ENCODE measurements around the gene NFIX. TPM values are rescaled to one million over a fixed set of nuclear protein-coding genes. Genes with fewer than 3 reads are reported as not detected.

Gene NFIX
- polyA plus RNA-seq, 3 donors: 0.25 to 3.7 (median 0.90) TPM

DNA sequence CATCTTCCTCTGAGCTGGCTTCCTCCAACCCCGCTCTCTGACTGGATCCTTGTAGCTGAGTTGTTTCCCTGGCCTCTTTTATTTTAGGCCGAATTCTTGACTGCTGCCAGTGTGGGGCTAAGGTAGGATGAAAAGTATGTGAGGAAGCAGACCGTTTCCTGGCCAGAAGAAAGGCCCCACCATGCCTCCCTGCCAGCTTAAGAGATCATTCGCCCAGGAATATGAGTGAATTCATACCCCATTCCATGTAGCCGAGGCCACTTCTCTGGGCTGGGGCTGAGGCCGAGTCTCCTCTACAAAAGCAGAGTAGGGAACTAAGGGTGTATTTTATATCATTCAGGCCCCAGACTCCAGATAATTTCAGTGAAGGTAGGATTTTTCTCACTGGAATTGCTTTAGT is 32.3 kb downstream of the NFIX start:
- Histone ChIP-seq H3K4me1 (ENCODE audit: control insufficient read depth in 1 of 2, insufficient read depth in 2 of 2, low read length in 2 of 2) (peaks cover 21 to 28% of the 10 kb centered on the region in 2 donors), H3K27me3 (ENCODE audit: control insufficient read depth in 2 of 2, insufficient read depth in 2 of 2, low read length in 2 of 2) (peaks cover 10 to 23% of the 10 kb centered on the region in 2 donors), H3K9ac (ENCODE audit: insufficient read depth, low read length, poor library complexity, severe bottlenecking) (no peak overlapping the region), H3K4me3 (replicated peaks in 1 of 3; ENCODE audit: low read depth in 2 of 3, low read length in 3 of 3) (no peak overlapping the region), H4K20me1 (ENCODE audit: insufficient read depth, low read length) (peaks cover 10% of the 10 kb centered on the region), H3K79me2 (ENCODE audit: insufficient read depth, low read length) (no peaks in the 10 kb centered on the region), H3K36me3 (replicated peaks in 1 of 2; ENCODE audit: control insufficient read depth in 1 of 2, insufficient read depth in 2 of 2, low read length in 2 of 2) (no peaks in the 10 kb centered on the region), H3K27ac (ENCODE audit: low read depth in 1 of 2, low read length in 2 of 2) (no peak overlapping the region), H3K4me2 (replicated peaks; ENCODE audit: extremely low read depth, low read length, poor library complexity, severe bottlenecking) (no peak overlapping the region), H3K9me3 (replicated peaks in 1 of 2; ENCODE audit: control insufficient read depth in 1 of 2, insufficient read depth in 1 of 2, low read length in 2 of 2) (no peaks in the 10 kb centered on the region), H2AFZ (ENCODE audit: insufficient read depth, low read depth, low read length, poor library complexity, severe bottlenecking) (no peak overlapping the region)
- TF ChIP-seq, protein P1, sequence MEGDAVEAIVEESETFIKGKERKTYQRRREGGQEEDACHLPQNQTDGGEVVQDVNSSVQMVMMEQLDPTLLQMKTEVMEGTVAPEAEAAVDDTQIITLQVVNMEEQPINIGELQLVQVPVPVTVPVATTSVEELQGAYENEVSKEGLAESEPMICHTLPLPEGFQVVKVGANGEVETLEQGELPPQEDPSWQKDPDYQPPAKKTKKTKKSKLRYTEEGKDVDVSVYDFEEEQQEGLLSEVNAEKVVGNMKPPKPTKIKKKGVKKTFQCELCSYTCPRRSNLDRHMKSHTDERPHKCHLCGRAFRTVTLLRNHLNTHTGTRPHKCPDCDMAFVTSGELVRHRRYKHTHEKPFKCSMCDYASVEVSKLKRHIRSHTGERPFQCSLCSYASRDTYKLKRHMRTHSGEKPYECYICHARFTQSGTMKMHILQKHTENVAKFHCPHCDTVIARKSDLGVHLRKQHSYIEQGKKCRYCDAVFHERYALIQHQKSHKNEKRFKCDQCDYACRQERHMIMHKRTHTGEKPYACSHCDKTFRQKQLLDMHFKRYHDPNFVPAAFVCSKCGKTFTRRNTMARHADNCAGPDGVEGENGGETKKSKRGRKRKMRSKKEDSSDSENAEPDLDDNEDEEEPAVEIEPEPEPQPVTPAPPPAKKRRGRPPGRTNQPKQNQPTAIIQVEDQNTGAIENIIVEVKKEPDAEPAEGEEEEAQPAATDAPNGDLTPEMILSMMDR (IDR thresholded peaks at IDR 0.05): no peak
- peaks cover 0 to 8% (median 5%) of the 10 kb centered on the region in 7 donors for H3K9me3 Mint-ChIP-seq
- H3K27ac Mint-ChIP-seq: no peak overlapping the region
- intact Hi-C loops (cut with micrococcal nuclease): no loop called here
- no peak overlapping the region for H3K4me3 Mint-ChIP-seq
- no peak for DNase-seq
- H3K27me3 Mint-ChIP-seq (ENCODE audit: low read depth in 3 of 3): peaks cover 32 to 33% (median 33%) of the 10 kb centered on the region in 3 donors
- WGBS (ENCODE audit: insufficient coverage): 100% methylated on average over 1 of the region's 6 CpGs
- peaks cover 24% of the 10 kb centered on the region for H3K4me1 Mint-ChIP-seq
- H3K36me3 Mint-ChIP-seq: peaks cover 12 to 20% of the 10 kb centered on the region in 2 donors

DNA sequence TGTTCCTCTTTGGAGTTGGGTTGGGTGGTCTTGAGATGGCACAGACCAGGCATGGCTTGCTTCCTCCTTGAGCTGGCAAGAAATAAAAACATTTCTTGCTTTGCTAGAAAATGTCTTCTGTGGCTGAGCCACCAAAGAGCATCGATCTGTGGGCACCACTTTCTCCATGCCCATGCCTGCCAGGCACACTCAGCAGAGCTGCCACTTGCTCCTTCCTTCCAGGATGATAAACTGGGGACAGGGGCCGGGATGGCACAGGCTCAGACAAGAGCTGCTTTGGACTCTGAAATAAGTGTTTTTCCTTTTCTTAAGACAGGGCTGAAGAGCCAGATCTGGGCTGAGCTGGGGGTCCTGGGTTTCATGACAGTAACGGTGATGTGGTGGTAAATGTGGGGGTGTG is 32.8 kb downstream of the NFIX start:
- DNase-seq: no peak

More for the DNA sequence above, 32.8 kb downstream of the NFIX start:
- Histone ChIP-seq H4K20me1 (ENCODE audit: insufficient read depth, low read length) (peaks cover 10% of the 10 kb centered on the region), H3K4me3 (replicated peaks in 1 of 3; ENCODE audit: low read depth in 2 of 3, low read length in 3 of 3) (no peak overlapping the region), H3K4me1 (ENCODE audit: control insufficient read depth in 1 of 2, insufficient read depth in 2 of 2, low read length in 2 of 2) (peaks cover 17 to 24% of the 10 kb centered on the region in 2 donors), H2AFZ (ENCODE audit: insufficient read depth, low read depth, low read length, poor library complexity, severe bottlenecking) (no peak overlapping the region), H3K4me2 (replicated peaks; ENCODE audit: extremely low read depth, low read length, poor library complexity, severe bottlenecking) (no peak overlapping the region), H3K27ac (ENCODE audit: low read depth in 1 of 2, low read length in 2 of 2) (no peak overlapping the region), H3K79me2 (ENCODE audit: insufficient read depth, low read length) (no peaks in the 10 kb centered on the region), H3K9me3 (replicated peaks in 1 of 2; ENCODE audit: control insufficient read depth in 1 of 2, insufficient read depth in 1 of 2, low read length in 2 of 2) (no peaks in the 10 kb centered on the region), H3K27me3 (ENCODE audit: control insufficient read depth in 2 of 2, insufficient read depth in 2 of 2, low read length in 2 of 2) (peaks cover 10 to 23% of the 10 kb centered on the region in 2 donors), H3K36me3 (replicated peaks in 1 of 2; ENCODE audit: control insufficient read depth in 1 of 2, insufficient read depth in 2 of 2, low read length in 2 of 2) (no peaks in the 10 kb centered on the region), H3K9ac (ENCODE audit: insufficient read depth, low read length, poor library complexity, severe bottlenecking) (no peak overlapping the region)
- Mint-ChIP-seq H3K4me3 (no peak overlapping the region), H3K36me3 (peaks cover 12 to 20% of the 10 kb centered on the region in 2 donors), H3K4me1 (peaks cover 20% of the 10 kb centered on the region), H3K9me3 (peaks cover 0 to 8% (median 5%) of the 10 kb centered on the region in 7 donors), H3K27me3 (ENCODE audit: low read depth in 3 of 3) (peaks cover 28 to 34% (median 29%) of the 10 kb centered on the region in 3 donors), H3K27ac (no peak overlapping the region)
- intact Hi-C loops (cut with micrococcal nuclease): no loop called here
- WGBS (ENCODE audit: insufficient coverage): 93% methylated on average over 3 of the region's 3 CpGs
- TF ChIP-seq, protein P1 (IDR thresholded peaks at IDR 0.05): no peak
